Head of caudate nucleus (tissue), 42 donors: ENCODE measurements around the gene PASD1.

Experiments used
- DNase-seq, 42 donors: peaks; one replicate each; pipeline versions ENCODE4 v3.0.0 to v3.0.0-alpha.2; 2020 to 2021; ENCODE audit warnings: mixed read lengths in 7 of 42
- intact Hi-C: fragments of 100-400 bp; cut with DNase I; formaldehyde crosslinking; loops from one replicate; pipeline ENCODE4 v1.15.0; 2022

The PASD1 gene

DNA sequence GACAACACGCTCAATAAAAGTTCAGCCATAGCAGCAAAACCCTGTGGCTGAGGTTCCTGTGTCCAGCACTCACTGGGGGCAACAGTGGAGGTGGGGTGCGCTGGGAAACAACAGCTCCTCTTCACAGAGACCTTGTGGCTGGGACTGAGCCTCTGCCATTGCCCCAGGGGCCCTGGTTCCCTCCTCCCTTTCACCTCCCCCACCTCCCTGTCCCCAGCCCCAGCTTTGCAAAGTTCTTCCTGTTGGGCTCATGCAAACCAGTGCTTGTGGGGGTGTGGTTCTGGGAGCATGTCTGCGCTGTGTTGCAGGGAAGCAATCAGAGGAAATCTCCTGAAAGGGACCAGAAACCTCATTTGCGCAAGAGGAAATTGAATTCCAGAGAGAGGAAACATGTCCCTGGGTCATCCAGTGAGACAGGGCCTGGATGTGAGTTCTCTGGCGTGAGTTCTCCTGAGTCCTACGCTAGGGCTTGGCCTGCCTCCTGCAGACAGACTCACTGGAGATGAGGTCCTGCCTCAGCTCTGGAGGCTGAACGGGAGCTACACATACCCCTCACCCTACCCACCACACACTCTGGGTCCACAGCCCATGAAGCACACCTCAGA is 159.8 kb downstream of the PASD1 start:
- peak in 1 of 42 donors; percentile 2 for DNase-seq
- intact Hi-C loops: no loop called here

DNA sequence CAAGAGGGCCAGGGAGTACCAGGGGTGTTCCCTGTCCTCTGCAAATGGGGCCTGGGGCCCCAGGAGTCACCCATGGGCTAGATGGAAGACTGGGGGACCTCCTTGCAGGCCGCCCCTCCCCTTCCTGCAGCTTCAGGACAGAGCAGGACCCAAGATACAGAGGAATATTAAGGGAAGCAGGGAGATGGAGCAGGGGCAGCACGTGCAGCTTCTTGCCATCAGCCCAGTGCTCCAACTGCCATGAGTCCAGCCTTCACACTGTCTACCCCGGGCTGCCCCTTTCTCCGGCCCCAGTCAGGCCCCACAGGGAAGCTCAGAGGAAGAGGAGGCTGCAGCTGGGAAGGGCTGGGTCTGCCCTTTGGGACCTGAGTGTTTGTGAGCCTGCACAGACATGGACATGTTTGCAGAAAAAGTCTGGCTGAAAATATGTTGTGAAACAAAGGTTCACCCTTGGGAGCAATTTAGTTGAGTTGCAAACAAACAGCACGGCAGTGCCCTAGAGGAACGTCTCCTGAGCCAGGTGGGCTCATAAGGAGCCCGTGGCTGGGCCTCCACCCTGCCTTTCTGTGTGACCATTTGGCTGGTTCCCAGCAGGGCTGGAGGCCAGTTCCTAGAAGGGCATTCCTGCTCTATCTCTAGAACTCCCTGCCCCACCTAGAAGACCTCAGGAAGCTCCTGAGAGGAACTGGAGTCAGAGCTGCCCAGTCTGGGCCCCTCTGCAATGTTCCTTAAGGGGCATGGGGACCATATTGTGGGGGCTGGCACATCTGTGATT is 161.3 kb downstream of the PASD1 start:
- peak in 1 of 42 donors; percentile 20 for DNase-seq
- intact Hi-C loops: no loop called here

DNA sequence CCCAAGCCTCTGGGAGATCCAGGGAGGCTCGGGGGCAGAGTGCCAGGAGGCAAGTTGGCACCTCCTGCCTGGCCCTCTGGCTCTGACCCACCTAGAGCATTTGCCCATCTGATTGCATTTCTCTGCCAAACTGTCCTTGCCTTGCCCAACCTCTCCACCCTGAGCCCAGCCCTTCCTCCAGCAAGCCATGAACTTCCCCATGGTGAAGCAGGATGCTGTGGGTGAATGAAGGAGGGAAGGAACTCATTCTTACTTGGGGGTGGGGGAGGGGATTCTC is 161.8 kb downstream of the PASD1 start:
- peak in 1 of 42 donors; percentile 17 for DNase-seq
- intact Hi-C loops: no loop called here
